GM19438 (cell line): ENCODE data around the gene TSEN15.

ENCODE experiments used
- ATAC-seq: cut with Tn5 transposase; IDR thresholded peaks from one replicate; pipeline ENCODE4 v1.9.1; 2021; ENCODE audit warnings: low read depth; ENCODE audit not compliant: unreplicated experiment

TSEN15 gene

DNA sequence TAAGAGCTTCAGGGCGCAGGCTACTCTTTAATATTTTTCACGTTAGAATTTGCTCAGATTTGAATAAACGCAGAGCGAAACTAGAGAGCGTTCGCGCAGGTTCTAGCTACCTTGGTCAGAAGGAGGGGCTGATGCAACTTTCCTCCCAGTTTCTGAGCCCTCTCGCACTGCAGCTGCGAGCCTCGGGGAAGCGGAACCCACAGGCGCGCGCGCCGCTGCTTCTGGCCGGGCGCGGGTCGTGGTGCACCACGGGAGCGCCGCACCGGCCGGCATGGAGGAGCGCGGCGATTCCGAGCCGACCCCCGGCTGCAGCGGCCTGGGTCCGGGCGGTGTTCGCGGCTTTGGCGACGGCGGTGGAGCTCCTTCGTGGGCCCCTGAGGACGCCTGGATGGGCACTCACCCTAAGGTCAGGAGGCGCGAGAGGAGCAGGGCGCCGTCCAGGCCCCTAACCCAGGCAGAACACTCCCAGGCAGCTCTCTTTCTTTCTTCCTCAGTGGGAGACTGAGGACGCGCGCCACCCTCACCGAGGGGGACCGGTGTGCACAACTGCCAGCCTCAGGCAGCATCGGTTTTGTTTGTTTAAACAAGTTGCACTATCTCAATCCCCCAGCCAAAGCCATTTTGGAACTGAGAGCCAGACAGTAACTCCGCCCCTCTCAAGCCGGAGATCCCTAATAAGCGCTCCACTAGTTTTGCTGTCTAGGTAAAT is at the start of gene TSEN15:
Gene TSEN15 (plus strand): TSS at position 246 of the 709 bp plus-strand sequence. CDS start 26 bp downstream, at position 272.
- ATAC-seq = peak; percentile 91

DNA sequence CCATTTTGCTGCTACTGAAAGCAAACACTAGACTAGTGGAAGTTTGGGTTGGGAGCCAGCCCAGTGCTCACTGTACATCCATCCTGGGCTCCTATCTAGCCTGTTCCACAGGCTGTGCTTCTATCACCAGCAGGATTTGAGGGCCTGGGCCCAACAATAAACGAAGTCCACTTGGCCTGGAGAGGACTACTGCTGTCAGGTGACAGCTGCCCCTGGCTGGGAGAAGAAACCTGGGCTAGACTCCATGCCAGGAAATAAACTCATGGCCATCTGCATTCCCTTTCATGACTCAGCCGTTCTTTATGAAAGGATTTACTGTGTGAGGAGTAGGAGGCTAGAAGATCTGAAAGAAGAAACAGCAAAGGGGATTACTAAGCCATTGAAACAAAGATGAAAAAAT is 49.5 kb upstream of the TSEN15 start:
- no peak for ATAC-seq

DNA sequence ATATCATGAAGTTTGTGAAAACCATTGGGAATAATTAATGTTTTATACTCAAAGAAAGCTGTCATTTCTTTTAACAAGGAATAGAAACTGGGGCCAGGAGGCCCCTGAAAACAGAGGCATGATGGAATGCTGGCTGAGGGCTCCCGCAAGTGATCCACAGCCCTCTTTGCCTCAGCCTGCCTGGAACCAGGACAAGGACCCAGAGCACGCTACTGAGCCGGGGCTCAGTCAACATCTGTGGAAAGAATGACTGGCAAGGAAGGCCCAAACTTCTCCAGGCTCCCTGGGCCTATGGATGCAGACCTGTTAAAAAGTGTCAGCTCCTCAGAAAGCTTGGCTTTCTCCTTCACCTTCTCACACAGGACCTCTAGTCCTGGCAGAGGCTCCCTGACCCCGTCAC is 46.6 kb upstream of the TSEN15 start:
- no peak for ATAC-seq

DNA sequence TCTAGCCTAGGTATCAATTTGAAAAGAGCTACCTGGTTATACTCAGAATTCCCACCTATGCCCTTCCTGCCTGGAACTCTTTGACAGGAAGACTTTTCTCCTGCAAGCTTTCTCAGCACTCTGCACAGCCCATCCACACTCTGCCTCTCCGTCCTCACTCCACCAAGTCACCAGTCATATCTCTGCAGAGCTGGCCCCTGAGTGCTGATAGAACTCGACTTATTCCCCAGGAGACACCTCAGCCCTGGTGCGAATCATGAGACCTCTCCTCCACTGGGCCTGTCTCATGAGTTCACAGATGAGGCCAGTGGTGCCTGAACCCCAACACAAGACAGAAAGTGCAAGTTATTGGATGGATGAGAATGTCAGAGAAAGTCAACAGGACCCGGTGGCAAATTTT is 46.0 kb upstream of the TSEN15 start:
- ATAC-seq = no peak

DNA sequence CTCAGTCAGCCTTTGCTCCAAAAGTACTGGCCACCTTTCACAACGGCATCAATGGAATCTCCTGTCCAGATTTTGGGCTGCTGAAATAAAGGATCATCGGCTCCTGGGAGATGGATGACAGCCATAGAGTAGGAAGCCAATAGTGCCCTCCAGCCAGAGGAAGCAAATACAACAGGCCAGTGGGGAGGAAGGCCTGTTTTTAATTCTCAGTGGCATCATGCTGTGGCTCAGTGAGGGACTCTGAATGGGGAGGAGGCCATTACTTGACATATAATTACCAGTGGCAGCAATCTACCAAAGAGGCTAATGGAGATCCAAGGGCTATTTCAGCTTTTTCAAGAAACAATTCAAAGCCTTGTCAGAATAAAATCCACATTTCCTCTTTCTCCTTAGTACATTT is 40.7 kb upstream of the TSEN15 start:
- ATAC-seq = no peak

- no peak for ATAC-seq
Observed at GRCh38 chr1:184012187-184012586, 39.3 kb upstream of the TSEN15 start.

- ATAC-seq = no peak
Observed at GRCh38 chr1:184014271-184014670, 37.3 kb upstream of the TSEN15 start.

- ATAC-seq = no peak
Observed at GRCh38 chr1:184016169-184016568, 35.4 kb upstream of the TSEN15 start.

- no peak for ATAC-seq
Observed at GRCh38 chr1:184017306-184017705, 34.2 kb upstream of the TSEN15 start.

DNA sequence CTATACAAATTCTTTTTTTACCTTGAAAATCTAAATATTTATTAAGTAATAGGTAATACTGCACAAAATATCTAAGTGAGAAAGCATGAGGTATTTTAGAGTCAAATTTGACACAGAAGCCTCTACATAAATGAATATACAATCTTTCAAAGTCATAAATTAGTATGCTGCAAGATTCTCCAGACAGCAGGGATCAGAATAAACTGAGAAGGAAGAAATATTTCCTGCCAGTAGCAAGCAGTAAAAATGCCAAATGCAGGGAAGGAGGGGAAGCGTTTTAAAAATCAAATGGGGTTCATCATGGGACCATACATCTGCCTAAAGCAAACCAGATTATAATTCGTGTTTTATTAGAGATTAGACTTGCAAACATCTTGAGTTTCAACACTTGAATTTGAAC is 32.9 kb upstream of the TSEN15 start:
- ATAC-seq = no peak

DNA sequence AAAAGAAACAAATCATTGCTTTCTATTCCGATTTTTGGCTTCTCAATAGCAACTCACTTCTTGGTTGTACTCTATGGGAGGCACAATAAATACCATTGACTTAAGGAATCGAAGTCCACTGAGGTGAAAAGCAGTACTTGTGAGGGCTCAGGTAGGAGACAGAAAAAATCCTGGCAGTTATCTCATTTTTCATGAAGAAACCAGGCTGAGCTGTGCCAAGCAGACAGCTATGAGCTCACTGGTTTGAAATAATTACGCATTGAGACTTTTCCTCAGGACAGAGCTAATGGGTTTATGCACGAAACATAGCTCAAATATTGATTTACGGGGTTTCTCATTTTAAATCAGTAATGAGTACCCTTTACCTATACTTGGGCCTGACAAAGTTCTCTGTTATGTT is 32.5 kb upstream of the TSEN15 start:
- no peak for ATAC-seq

GRCh38 chr1:184019506-184019905 is 32.0 kb upstream of the TSEN15 start:
- no peak for ATAC-seq

- no peak for ATAC-seq
Observed at GRCh38 chr1:184020328-184020727, 31.2 kb upstream of the TSEN15 start.

GRCh38 chr1:184020855-184021254 is 30.7 kb upstream of the TSEN15 start:
- ATAC-seq = no peak

GRCh38 chr1:184021728-184022127 is 29.8 kb upstream of the TSEN15 start:
- no peak for ATAC-seq

GRCh38 chr1:184022668-184023067 is 28.9 kb upstream of the TSEN15 start:
- no peak for ATAC-seq

DNA sequence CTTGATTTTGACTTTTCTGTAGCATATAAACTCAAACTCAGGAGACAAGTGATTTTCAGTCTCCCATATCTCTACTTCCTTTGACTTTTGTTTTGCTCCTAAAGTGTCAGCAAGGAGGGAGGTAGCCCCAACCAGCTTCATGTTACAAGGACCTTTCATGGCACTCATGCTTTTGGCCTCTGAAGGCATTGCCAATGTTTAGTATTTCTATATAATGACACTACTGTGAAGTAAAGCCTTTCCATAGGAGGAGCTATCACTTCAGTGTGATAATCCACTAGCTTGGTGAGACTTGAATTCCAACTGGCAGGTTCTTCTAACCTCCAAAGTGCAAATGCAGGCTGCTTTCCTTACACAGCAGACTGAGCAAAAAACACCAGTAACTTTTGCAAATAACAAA is 28.4 kb upstream of the TSEN15 start:
- no peak for ATAC-seq

- no peak for ATAC-seq
Observed at GRCh38 chr1:184025242-184025675, 26.3 kb upstream of the TSEN15 start.

DNA sequence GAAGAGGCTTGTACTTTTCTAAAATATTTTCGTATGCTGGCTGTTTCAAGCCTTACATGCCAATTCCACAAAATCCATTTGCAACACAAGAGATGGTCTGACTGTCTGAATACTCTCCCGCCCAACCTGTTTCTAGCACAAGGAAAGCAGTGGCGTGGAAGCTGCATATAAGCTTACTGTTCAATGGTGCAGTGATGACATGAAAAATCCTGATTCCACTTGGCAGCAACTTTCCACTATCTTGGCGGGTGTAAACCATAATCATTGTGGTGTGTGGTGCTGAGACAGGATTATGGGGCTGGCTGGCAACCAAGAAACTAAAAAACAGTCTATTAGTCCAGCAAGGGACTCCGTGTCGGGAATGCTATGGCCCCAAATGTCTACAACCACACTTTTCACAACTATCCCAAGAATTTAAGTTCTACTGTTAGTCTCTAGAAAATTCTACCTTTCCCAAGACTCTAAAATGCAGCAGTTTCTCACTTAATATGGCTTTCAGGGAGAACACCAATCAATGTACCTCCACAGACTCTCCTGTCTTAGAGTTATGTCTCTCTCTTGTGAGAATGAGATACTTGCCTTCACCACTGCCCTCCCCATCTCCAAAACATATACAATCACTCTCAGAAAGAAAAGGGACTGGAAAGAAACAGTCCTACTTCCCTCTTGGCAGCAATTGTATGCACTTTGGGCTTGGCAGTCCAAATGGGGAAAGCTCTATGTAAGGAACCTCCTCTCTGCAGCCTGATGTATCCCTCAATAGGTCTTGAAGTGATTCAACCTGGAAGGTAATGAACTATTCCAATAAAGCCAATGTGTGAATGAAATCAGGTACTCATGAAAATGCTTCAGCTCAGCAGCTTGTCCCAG is 23.5 kb upstream of the TSEN15 start:
- no peak for ATAC-seq

DNA sequence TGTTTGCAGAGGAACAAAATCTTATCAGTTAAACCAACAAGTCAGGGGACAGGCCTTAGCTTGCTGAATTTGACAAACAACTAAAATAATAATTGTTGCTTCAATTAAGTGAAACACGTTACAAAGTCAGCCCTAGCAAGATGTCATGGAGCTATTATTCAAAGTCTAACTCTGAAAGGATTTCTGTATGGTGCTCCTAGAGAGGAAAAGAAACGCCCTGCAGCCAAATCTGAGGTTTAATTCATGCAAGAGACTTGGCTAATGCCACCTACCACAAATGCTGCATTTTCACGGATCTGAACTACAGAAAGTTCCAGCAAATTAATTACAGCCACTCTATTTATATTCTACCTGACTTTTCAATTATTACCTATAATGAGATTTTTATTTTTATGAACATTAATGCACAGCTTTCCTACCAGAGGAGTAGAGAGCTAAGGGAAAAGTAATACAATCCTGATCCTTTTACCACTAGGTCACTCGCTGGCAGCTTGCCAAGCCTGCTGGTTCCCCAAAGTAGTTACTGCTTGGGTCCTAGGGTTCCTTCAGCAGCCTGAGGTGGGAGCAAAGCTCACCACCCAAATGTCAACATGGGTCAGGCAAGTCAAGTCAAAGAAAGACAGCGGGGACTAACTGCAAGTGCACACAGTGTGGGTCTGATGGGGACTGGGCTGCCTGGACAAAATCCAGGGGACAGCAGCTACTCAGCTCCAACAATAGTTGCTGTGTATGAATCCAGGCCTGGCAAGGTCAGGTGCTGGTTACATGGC is 22.5 kb upstream of the TSEN15 start:
- ATAC-seq = no peak

DNA sequence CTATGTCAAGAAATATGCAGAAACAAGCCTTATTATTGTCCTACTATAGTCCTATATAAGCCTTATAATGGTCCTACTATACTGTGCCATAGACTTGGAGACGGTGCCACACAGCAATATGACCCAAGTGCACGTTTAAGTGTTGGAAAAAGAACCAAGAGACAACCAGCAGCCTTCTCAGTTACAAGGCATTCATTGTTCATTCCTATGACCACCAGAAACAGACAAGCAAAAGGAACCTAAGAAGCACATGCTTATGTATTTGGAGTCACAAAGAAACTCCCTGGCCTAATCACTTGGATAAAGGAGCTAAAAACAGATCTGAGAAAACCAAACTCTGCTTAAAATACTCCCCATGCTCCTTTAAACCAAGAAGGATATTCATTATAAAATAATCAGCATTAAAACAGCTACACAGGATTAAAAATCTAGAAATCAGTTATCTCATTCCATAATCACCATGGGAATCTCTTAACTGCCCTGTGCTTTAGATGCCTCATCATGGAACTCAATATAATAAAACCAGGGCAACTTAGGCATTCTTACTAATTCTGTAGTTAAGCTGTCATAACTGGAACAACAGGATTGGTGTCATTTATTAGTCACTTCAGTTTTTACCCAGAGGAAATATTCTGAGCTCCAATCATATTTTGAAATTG is 21.0 kb upstream of the TSEN15 start:
- ATAC-seq = no peak
